Fibroblast of skin of left biceps (primary cell): ENCODE measurements around the gene ENTR1.

Experiments
- DNase-seq, 2 experiments: peaks; one replicate each; pipeline ENCODE4 v3.0.0-alpha.2; 2013; ENCODE audit warnings: low read depth in 2 of 2

Gene ENTR1

GRCh38 chr9:136376457-136376856 lies 34.0 kb downstream of the ENTR1 start:
- no peak for DNase-seq

GRCh38 chr9:136375096-136375495 lies 35.3 kb downstream of the ENTR1 start:
- no peak for DNase-seq

- DNase-seq = no peak
These were observed 36.2 kb downstream of the ENTR1 start for GRCh38 chr9:136374183-136374575.

GRCh38 chr9:136373300-136374182 lies 36.9 kb downstream of the ENTR1 start, which contains the start of gene CARD9:
TSS of gene CARD9 (minus strand) at chr9:136373669. CDS start at chr9:136372078, 1,591 bp downstream.
- no peak for DNase-seq

- no peak for DNase-seq
These were observed 37.7 kb downstream of the ENTR1 start for GRCh38 chr9:136372561-136373299.

GRCh38 chr9:136372006-136372405 lies 38.4 kb downstream of the ENTR1 start:
- no peak for DNase-seq

GRCh38 chr9:136371533-136371880 lies 38.9 kb downstream of the ENTR1 start:
- DNase-seq = no peak

GRCh38 chr9:136370687-136371532 lies 39.5 kb downstream of the ENTR1 start:
- DNase-seq = no peak

GRCh38 chr9:136370037-136370436 lies 40.4 kb downstream of the ENTR1 start:
- no peak for DNase-seq

GRCh38 chr9:136368190-136368589 lies 42.2 kb downstream of the ENTR1 start:
- DNase-seq = no peak

- no peak for DNase-seq
These were observed 42.9 kb downstream of the ENTR1 start for GRCh38 chr9:136367296-136368145.

- no peak for DNase-seq
These were observed 43.6 kb downstream of the ENTR1 start for GRCh38 chr9:136366826-136367225.

- no peak for DNase-seq
These were observed 44.6 kb downstream of the ENTR1 start for GRCh38 chr9:136365775-136366222.

GRCh38 chr9:136364942-136365774 lies 45.3 kb downstream of the ENTR1 start:
- DNase-seq = no peak

GRCh38 chr9:136363949-136364748 lies 46.3 kb downstream of the ENTR1 start:
- no peak for DNase-seq

- peak; percentile 81 to 85 for DNase-seq
These were observed 47.1 kb downstream of the ENTR1 start, which contains the start of gene DNLZ for GRCh38 chr9:136363106-136363948. TSS of gene DNLZ (minus strand) at chr9:136363744. CDS start at chr9:136363714, 30 bp downstream.

- DNase-seq = no peak
These were observed 48.0 kb downstream of the ENTR1 start for GRCh38 chr9:136362450-136362784.

GRCh38 chr9:136361754-136362449 lies 48.5 kb downstream of the ENTR1 start:
- DNase-seq = no peak
